Measurements from ENCODE around the gene CLIP2. TPM values are rescaled to one million over a fixed set of nuclear protein-coding genes. Genes with fewer than 3 reads are reported as not detected.
"Not testable (repeated sequence)": the region's sequence is repeated elsewhere in the genome, so short reads cannot be mapped to it uniquely, and the experiment has no call there.

CLIP2 gene
- total RNA-seq, 1 experiment from 2014 or later: 14.2 TPM

GRCh38 chr7:74307738-74308505 is 18.7 kb downstream of the CLIP2 start:
- no peaks in the 10 kb centered on the region for H3K9me3 Mint-ChIP-seq (ENCODE audit: unreplicated experiment)
- peaks cover 19% of the 10 kb centered on the region for H3K36me3 Mint-ChIP-seq (ENCODE audit: insufficient read depth, unreplicated experiment)
- no peak for TF ChIP-seq CTCF (IDR thresholded peaks at IDR 0.05; ENCODE audit: unreplicated experiment)
- ChIA-PET POLR2A (interaction anchor here (0.5 kb wide), 1 partner anchor 133 kb away, joined by 3 read pairs; no protein-coding TSS in a partner anchor), CTCF (interaction anchor here (0.7 to 2.6 kb wide), 4 partner anchors 18 to 110 kb away, joined by 3 to 10 read pairs (median 4); partner anchors contain the start of gene CLIP2)
- DNase-seq (ENCODE audit: unreplicated experiment): peak; percentile 79
- intact Hi-C loops (cut with micrococcal nuclease): no loop called here
- H3K27me3 Mint-ChIP-seq (ENCODE audit: insufficient read depth, unreplicated experiment): no peaks in the 10 kb centered on the region
- no TSS peak for BruUV-seq (replicated peaks)
- no peak overlapping the region for H3K27ac Mint-ChIP-seq (ENCODE audit: low read depth, unreplicated experiment)
- H3K4me1 Mint-ChIP-seq (ENCODE audit: insufficient read depth, unreplicated experiment): peaks cover 17% of the 10 kb centered on the region
- no peak overlapping the region for H3K4me3 Mint-ChIP-seq (ENCODE audit: unreplicated experiment)

GRCh38 chr7:74309181-74309580 is 20.0 kb downstream of the CLIP2 start:
- Mint-ChIP-seq H3K4me3 (ENCODE audit: unreplicated experiment) (no peak overlapping the region), H3K27ac (ENCODE audit: low read depth, unreplicated experiment) (peak overlapping the region; percentile 27)
- no TSS peak for BruUV-seq (replicated peaks)

GRCh38 chr7:74311305-74311744 is 22.1 kb downstream of the CLIP2 start:
- peaks cover 18% of the 10 kb centered on the region for H3K4me1 Mint-ChIP-seq (ENCODE audit: insufficient read depth, unreplicated experiment)
- no peaks in the 10 kb centered on the region for H3K9me3 Mint-ChIP-seq (ENCODE audit: unreplicated experiment)
- no peak for TF ChIP-seq CTCF (IDR thresholded peaks at IDR 0.05; ENCODE audit: unreplicated experiment)
- H3K27ac Mint-ChIP-seq (ENCODE audit: low read depth, unreplicated experiment): peak overlapping the region; percentile 71
- intact Hi-C loops (cut with micrococcal nuclease): no loop called here
- ChIA-PET POLR2A (interaction anchor here (1.8 to 2.1 kb wide), 2 partner anchors 22 to 57 kb away, joined by 8 to 11 read pairs; partner anchors contain the start of genes CLIP2 and RFC2), CTCF (interaction anchor here (0.9 kb wide), 1 partner anchor 89 kb away, joined by 4 read pairs; no protein-coding TSS in a partner anchor)
- peaks cover 19% of the 10 kb centered on the region for H3K36me3 Mint-ChIP-seq (ENCODE audit: insufficient read depth, unreplicated experiment)
- H3K4me3 Mint-ChIP-seq (ENCODE audit: unreplicated experiment): no peak overlapping the region
- DNase-seq (ENCODE audit: unreplicated experiment): peak; percentile 46
- no TSS peak for BruUV-seq (replicated peaks)
- no peaks in the 10 kb centered on the region for H3K27me3 Mint-ChIP-seq (ENCODE audit: insufficient read depth, unreplicated experiment)

More at GRCh38 chr7:74309181-74309580, 20.0 kb downstream of the CLIP2 start:
- ChIA-PET POLR2A (no interaction called here), CTCF (interaction anchor here (0.6 to 2.6 kb wide), 3 partner anchors 20 to 118 kb away, joined by 3 to 10 read pairs (median 3); partner anchors contain the start of gene CLIP2)
- no peak for TF ChIP-seq CTCF (IDR thresholded peaks at IDR 0.05; ENCODE audit: unreplicated experiment)
- Mint-ChIP-seq H3K36me3 (ENCODE audit: insufficient read depth, unreplicated experiment) (peaks cover 19% of the 10 kb centered on the region), H3K4me1 (ENCODE audit: insufficient read depth, unreplicated experiment) (peaks cover 18% of the 10 kb centered on the region), H3K9me3 (ENCODE audit: unreplicated experiment) (no peaks in the 10 kb centered on the region), H3K27me3 (ENCODE audit: insufficient read depth, unreplicated experiment) (no peaks in the 10 kb centered on the region)
- intact Hi-C loops (cut with micrococcal nuclease): no loop called here
- DNase-seq (ENCODE audit: unreplicated experiment): peak; percentile 71

GRCh38 chr7:74312418-74313028 is 23.3 kb downstream of the CLIP2 start:
- no peak for TF ChIP-seq CTCF (IDR thresholded peaks at IDR 0.05; ENCODE audit: unreplicated experiment)
- Mint-ChIP-seq H3K4me3 (ENCODE audit: unreplicated experiment) (peak overlapping the region; percentile 33), H3K27ac (ENCODE audit: low read depth, unreplicated experiment) (peak overlapping the region; percentile 71), H3K27me3 (ENCODE audit: insufficient read depth, unreplicated experiment) (no peaks in the 10 kb centered on the region), H3K4me1 (ENCODE audit: insufficient read depth, unreplicated experiment) (peaks cover 12% of the 10 kb centered on the region), H3K36me3 (ENCODE audit: insufficient read depth, unreplicated experiment) (peaks cover 13% of the 10 kb centered on the region), H3K9me3 (ENCODE audit: unreplicated experiment) (no peaks in the 10 kb centered on the region)
- intact Hi-C loops (cut with micrococcal nuclease): no loop called here
- DNase-seq (ENCODE audit: unreplicated experiment): peak; percentile 94
- ChIA-PET CTCF (interaction anchor here (0.5 to 0.6 kb wide), 3 partner anchors 25 to 245 kb away, joined by 3 to 5 read pairs (median 5); no protein-coding TSS in a partner anchor), POLR2A (interaction anchor here (0.6 to 2.1 kb wide), 9 partner anchors 18 to 462 kb away, joined by 3 to 11 read pairs (median 3); partner anchors contain the start of genes CLIP2, EIF4H, GTF2I and RFC2)
- BruUV-seq (replicated peaks): TSS peak; percentile 96

GRCh38 chr7:74315891-74316290 is 26.7 kb downstream of the CLIP2 start:
- H3K27me3 Mint-ChIP-seq (ENCODE audit: insufficient read depth, unreplicated experiment); H3K9me3 Mint-ChIP-seq (ENCODE audit: unreplicated experiment); POLR2A ChIA-PET; intact Hi-C loops (cut with micrococcal nuclease); BruUV-seq (replicated peaks); H3K4me3 Mint-ChIP-seq (ENCODE audit: unreplicated experiment); DNase-seq (ENCODE audit: unreplicated experiment); H3K27ac Mint-ChIP-seq (ENCODE audit: low read depth, unreplicated experiment): not testable (repeated sequence)
- peaks cover 11% of the 10 kb centered on the region for H3K4me1 Mint-ChIP-seq (ENCODE audit: insufficient read depth, unreplicated experiment)
- CTCF ChIA-PET: interaction anchor here (0.7 kb wide), 1 partner anchor 44 kb away, joined by 3 read pairs; no protein-coding TSS in a partner anchor
- H3K36me3 Mint-ChIP-seq (ENCODE audit: insufficient read depth, unreplicated experiment): peaks cover 13% of the 10 kb centered on the region

Measured in MCF 10A (cell line).